GM12878 (cell line): ENCODE data around the gene ATL3. TPM values are rescaled to one million over a fixed set of nuclear protein-coding genes. Genes with fewer than 3 reads are reported as not detected.

Experiments
- ATAC-seq: fragments of 200-7000 bp; cut with Tn5 transposase; 3 replicates; pipeline ENCODE4 v1.9.1; 2020; ENCODE audit warnings: mild to moderate bottlenecking, moderate library complexity
- BruUV-seq: library from RNA; stranded (reverse); fragments of 400-500 nt; replicated peaks from 2 replicates; lab custom pipeline; 2021; lab: Mats Ljungman, UMichigan
- CTCF ChIA-PET: fragments of 300-600 bp; sonication (Branson Sonifier 250); formaldehyde crosslinking; extraction: SDS; loops from one replicate; lab custom pipeline; 2021; ENCODE audit warnings: inconsistent platforms; lab: Yijun Ruan, JAX
- POLR2A ChIA-PET: fragments of 350-600 bp; formaldehyde crosslinking; extraction: SDS; loops from one replicate; lab custom pipeline; 2021; ENCODE audit warnings: inconsistent platforms; lab: Charles Lee
- RAD21 ChIA-PET: fragments of 300-600 bp; sonication (Branson Sonifier 250); formaldehyde crosslinking; loops from one replicate; lab custom pipeline; 2023; ENCODE audit warnings: antibody characterized with exemption; ENCODE audit not compliant: unreplicated experiment; lab: Charles Lee
- SMC1A ChIA-PET: fragments of 300-600 bp; sonication (Branson Sonifier 250); formaldehyde crosslinking; loops from one replicate; lab custom pipeline; 2023; ENCODE audit not compliant: unreplicated experiment, uncharacterized antibody; lab: Charles Lee
- DNase-seq: peaks from one replicate; pipeline ENCODE4 v3.0.0-alpha.2; 2011; ENCODE audit warnings: low read depth, low spot score
- FAIRE-seq: peaks from 3 replicates; lab custom pipeline; 2011; peaks lifted over from hg19 to GRCh38; lab: Jason Lieb, UNC
- H2AFZ ChIP-seq: 2 replicates; pipeline ENCODE4 v1.6.0; 2011; ENCODE audit warnings: low read depth, low read length, control low read depth; ENCODE audit not compliant: control insufficient read depth
- H3K27ac ChIP-seq: 2 replicates; pipeline ENCODE4 v1.5.1; 2011; ENCODE audit warnings: control low read depth; ENCODE audit not compliant: control insufficient read depth, insufficient read depth
- H3K27me3 ChIP-seq, 2 experiments: replicated peaks in 1 of 2; 2 replicates each; pipeline versions ENCODE4 v1.6.0 to v1.6.1; 2011; ENCODE audit warnings: low read length in 1 of 2; ENCODE audit not compliant: control insufficient read depth in 2 of 2, insufficient read depth in 2 of 2
- H3K36me3 ChIP-seq, 2 experiments: 2 replicates each; pipeline ENCODE4 v1.5.1; 2011; ENCODE audit warnings: low read length in 1 of 2; ENCODE audit not compliant: control insufficient read depth in 2 of 2, insufficient read depth in 2 of 2
- H3K4me1 ChIP-seq: 2 replicates; pipeline ENCODE4 v1.6.1; 2011; ENCODE audit warnings: mild to moderate bottlenecking, low read length, moderate library complexity, mixed read lengths; ENCODE audit not compliant: control insufficient read depth, insufficient read depth
- H3K4me2 ChIP-seq: 2 replicates; pipeline ENCODE4 v1.6.0; 2011; ENCODE audit warnings: control low read depth; ENCODE audit not compliant: control insufficient read depth, insufficient read depth
- H3K4me3 ChIP-seq: fragments of 200-600 bp; sonication (generic); 2 replicates; pipeline ENCODE4 v1.5.1; 2016
- H3K79me2 ChIP-seq: 2 replicates; pipeline ENCODE4 v1.6.0; 2011; ENCODE audit warnings: low read length; ENCODE audit not compliant: control insufficient read depth, insufficient read depth
- H3K9ac ChIP-seq: 2 replicates; pipeline ENCODE4 v1.8.0; 2011; ENCODE audit warnings: low read length, control low read depth, mixed read lengths; ENCODE audit not compliant: control insufficient read depth, insufficient read depth
- H3K9me3 ChIP-seq: replicated peaks from 3 replicates; pipeline ENCODE4 v1.5.1; 2011; ENCODE audit warnings: mild to moderate bottlenecking, low read length; ENCODE audit not compliant: control insufficient read depth, insufficient read depth
- H4K20me1 ChIP-seq: 2 replicates; pipeline ENCODE4 v1.6.0; 2011; ENCODE audit not compliant: control insufficient read depth, insufficient read depth
- ASH2L ChIP-seq: fragments of 300-600, 200-600 bp; sonication (generic); IDR thresholded peaks from 2 replicates; pipeline ENCODE4 v1.6.1; 2017; ENCODE audit warnings: low read depth, mild to moderate bottlenecking, borderline replicate concordance
- CBX3 ChIP-seq: fragments of 200-600 bp; sonication (generic); IDR thresholded peaks from 2 replicates; pipeline ENCODE4 v1.6.1; 2016; ENCODE audit warnings: low read depth, borderline replicate concordance
- EGR1 ChIP-seq, 2 experiments: IDR thresholded peaks; 1 replicate in 1 of 2; 2 replicates in 1 of 2; pipeline ENCODE4 v1.6.1; 2011 to 2012; ENCODE audit warnings: low read depth in 2 of 2, low read length in 2 of 2, borderline replicate concordance in 1 of 2, mild to moderate bottlenecking in 1 of 2, moderate library complexity in 1 of 2
- FOXM1 ChIP-seq: IDR thresholded peaks from 2 replicates; pipeline ENCODE4 v1.6.1; 2012; ENCODE audit warnings: low read depth, mild to moderate bottlenecking, inconsistent platforms, low read length, moderate library complexity
- HSF1 ChIP-seq: fragments of 150-350 bp; IDR thresholded peaks from 2 replicates; pipeline ENCODE4 v1.6.1; 2014; ENCODE audit warnings: mild to moderate bottlenecking, low read depth, low read length
- KDM1A ChIP-seq: fragments of 200-600 bp; sonication (generic); IDR thresholded peaks from 2 replicates; pipeline ENCODE4 v1.6.1; 2016; ENCODE audit warnings: borderline replicate concordance
- MTA3 ChIP-seq: IDR thresholded peaks from 2 replicates; pipeline ENCODE4 v1.6.1; 2012; ENCODE audit warnings: low read length, inconsistent platforms, borderline replicate concordance
- NBN ChIP-seq: fragments of 450-650 bp; IDR thresholded peaks from 2 replicates; pipeline ENCODE4 v1.6.1; 2016
- NR2C2 ChIP-seq: IDR thresholded peaks from 2 replicates; pipeline ENCODE4 v1.6.1; 2011; ENCODE audit warnings: borderline replicate concordance, low read depth; ENCODE audit not compliant: control insufficient read depth, insufficient read length
- PML ChIP-seq: IDR thresholded peaks from 2 replicates; pipeline ENCODE4 v1.6.1; 2012; ENCODE audit warnings: low read length, inconsistent platforms
- RAD51 ChIP-seq: fragments of 450-650 bp; IDR thresholded peaks from 2 replicates; pipeline ENCODE4 v1.6.1; 2016; ENCODE audit warnings: moderate library complexity, mild to moderate bottlenecking, inconsistent platforms
- SPI1 ChIP-seq: IDR thresholded peaks from 2 replicates; pipeline ENCODE4 v1.6.1; 2011; ENCODE audit warnings: low read depth, mild to moderate bottlenecking, low read length, moderate library complexity, borderline replicate concordance; ENCODE audit not compliant: insufficient read depth
- ZNF687 ChIP-seq: fragments of 450-650 bp; IDR thresholded peaks from 2 replicates; pipeline ENCODE4 v1.6.1; 2017; ENCODE audit warnings: mild to moderate bottlenecking, moderate library complexity
- WGBS: methylation state at CpG from one replicate; pipeline ENCODE4 v1.1.6; 2016; ENCODE audit warnings: low lambda C conversion rate; ENCODE audit not compliant: insufficient replicate concordance, insufficient coverage; ENCODE audit errors: missing lambda C conversion rate; 5-methylcytosine and 5-hydroxymethylcytosine counted together
- in situ Hi-C: fragments of 300-500 bp; cut with MboI; formaldehyde crosslinking; loops from 9 replicates; pipeline ENCODE4 v1.14.3; 2018; ENCODE audit warnings: mixed read lengths
- intact Hi-C: fragments of 100-400 bp; cut with micrococcal nuclease; formaldehyde crosslinking; loops from one replicate; pipeline ENCODE4 v1.14.2; 2022; ENCODE audit not compliant: unreplicated experiment
- polyA plus RNA-seq, 11 experiments: library from polyadenylated mRNA; depleted of rRNA in 4 of 11; unstranded in 6 of 11; stranded (reverse) in 5 of 11; fragments of >200 nt; fragmentation: Nextera tagmentation in 4 of 11; fragmentation: Illumina TruSeq in 1 of 11; extraction: Ambion mirVana in 4 of 11; extraction: Trizol in 1 of 11; gene quantifications; 1 replicate in 1 of 11; 2 replicates in 10 of 11; pipeline versions ENCODE4 v1.2.1 to v1.2.3, GENCODE V29; 2011 to 2016; ENCODE audit warnings: inconsistent platforms in 2 of 11, missing spikeins in 2 of 11, low read depth in 1 of 11
- total RNA-seq, 4 experiments: library from RNA; depleted of rRNA in 3 of 4; stranded (reverse); fragments of >200 nt in 3 of 4; fragmentation: Illumina TruSeq in 1 of 4; extraction: Trizol in 1 of 4; gene quantifications; 2 replicates each; pipeline versions ENCODE4 v1.2.1 to v1.2.3, GENCODE V29; 2013 to 2021
- TF ChIP-seq, protein P1 (sequence below): fragments of 450-650 bp; conservative IDR thresholded peaks from 2 replicates; pipeline ENCODE4 v1.6.1; 2017; ENCODE audit warnings: mild to moderate bottlenecking, moderate library complexity

Gene ATL3
- total and polyA plus RNA-seq, 10 of the 15 experiments (the other 5 are each of a cell fraction or from before 2014, with no cell fraction given): 12.0 to 36.0 (median 21.5) TPM

- TF ChIP-seq SPI1 (no peak), HSF1 (no peak), PML (no peak)
Measured at GRCh38 chr11:63670096-63670432, 1.1 kb downstream of the ATL3 start (continued).

DNA sequence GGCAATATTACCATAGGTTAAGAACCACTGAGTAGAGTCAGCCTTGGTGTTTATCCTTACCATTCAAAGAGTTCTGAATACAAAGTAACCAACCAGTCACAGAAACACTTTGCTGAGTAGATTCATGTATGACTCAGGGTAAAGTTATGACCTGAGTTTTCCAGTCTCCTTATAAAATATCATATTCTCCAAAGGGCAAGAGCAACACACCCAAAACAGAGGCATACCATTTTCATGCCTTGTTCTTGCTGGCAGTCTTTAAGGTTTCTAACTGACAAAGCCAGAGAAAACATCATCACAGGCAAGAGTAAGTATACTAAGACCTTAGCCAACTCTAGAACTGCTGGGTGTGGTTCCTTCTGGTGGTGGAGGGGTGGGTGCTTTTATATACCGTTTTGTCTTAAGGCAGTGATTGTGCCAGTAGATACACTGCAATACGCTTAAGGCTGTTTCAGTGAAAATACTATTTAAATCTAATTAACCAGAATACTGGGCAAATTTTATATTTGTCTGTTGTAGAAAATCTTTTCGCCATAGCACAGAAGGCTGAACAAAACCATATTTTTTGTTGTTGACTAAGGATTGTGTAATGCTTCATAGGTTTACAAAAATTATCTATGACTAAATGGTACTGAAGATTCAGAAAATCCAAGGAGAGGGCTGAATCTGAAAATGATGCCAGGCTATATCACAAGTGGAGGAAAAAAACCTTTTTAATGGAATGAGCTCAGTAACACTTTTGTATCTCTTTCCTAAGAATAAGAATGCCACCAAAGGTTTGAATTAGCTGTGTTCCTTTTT is 3.0 kb downstream of the ATL3 start:
- peak overlapping the region; percentile 11 for H3K4me2 ChIP-seq
- TSS peak; percentile 22 for BruUV-seq
- no peak for DNase-seq
- 81% methylated on average over 3 of the region's 3 CpGs for WGBS
- H3K79me2 ChIP-seq: peaks cover 67% of the 10 kb centered on the region
- peaks cover 10% of the 10 kb centered on the region for H3K4me1 ChIP-seq
- H3K9me3 ChIP-seq: no peaks in the 10 kb centered on the region
- ChIA-PET POLR2A (interaction anchor here (0.6 to 0.7 kb wide), 4 partner anchors 12 to 261 kb away, joined by 5 to 8 read pairs (median 6); no protein-coding TSS in a partner anchor), RAD21 (interaction anchor here (1.0 kb wide), 1 partner anchor 70 kb away, joined by 3 read pairs; no protein-coding TSS in a partner anchor), CTCF (interaction anchor here (0.6 to 1.5 kb wide), 3 partner anchors 14 to 188 kb away, joined by 3 to 7 read pairs (median 5); no protein-coding TSS in a partner anchor), SMC1A (interaction anchor here (2.0 to 3.5 kb wide), 2 partner anchors 21 to 70 kb away, joined by 5 to 21 read pairs; no protein-coding TSS in a partner anchor)
- H3K9ac ChIP-seq: no peak overlapping the region
- no peak for FAIRE-seq
- no peaks in the 10 kb centered on the region for H3K36me3 ChIP-seq
- H3K27me3 ChIP-seq: no peaks in the 10 kb centered on the region
- no peak overlapping the region for H2AFZ ChIP-seq
- H3K27ac ChIP-seq: no peak overlapping the region
- H3K4me3 ChIP-seq: no peak overlapping the region
- in situ Hi-C loops: no loop called here
- no peak for ATAC-seq
- H4K20me1 ChIP-seq: no peaks in the 10 kb centered on the region
- intact Hi-C loops: no loop called here
- no peak for TF ChIP-seq RAD51
- no peak for TF ChIP-seq ASH2L
- TF ChIP-seq MTA3: no peak
- TF ChIP-seq NBN: no peak
- no peak for TF ChIP-seq EGR1 (IDR thresholded peaks at IDR 0.05; ENCODE audit: borderline replicate concordance in 1 of 2, low read depth in 2 of 2, low read length in 2 of 2)
- TF ChIP-seq FOXM1: no peak
- TF ChIP-seq, protein P1, sequence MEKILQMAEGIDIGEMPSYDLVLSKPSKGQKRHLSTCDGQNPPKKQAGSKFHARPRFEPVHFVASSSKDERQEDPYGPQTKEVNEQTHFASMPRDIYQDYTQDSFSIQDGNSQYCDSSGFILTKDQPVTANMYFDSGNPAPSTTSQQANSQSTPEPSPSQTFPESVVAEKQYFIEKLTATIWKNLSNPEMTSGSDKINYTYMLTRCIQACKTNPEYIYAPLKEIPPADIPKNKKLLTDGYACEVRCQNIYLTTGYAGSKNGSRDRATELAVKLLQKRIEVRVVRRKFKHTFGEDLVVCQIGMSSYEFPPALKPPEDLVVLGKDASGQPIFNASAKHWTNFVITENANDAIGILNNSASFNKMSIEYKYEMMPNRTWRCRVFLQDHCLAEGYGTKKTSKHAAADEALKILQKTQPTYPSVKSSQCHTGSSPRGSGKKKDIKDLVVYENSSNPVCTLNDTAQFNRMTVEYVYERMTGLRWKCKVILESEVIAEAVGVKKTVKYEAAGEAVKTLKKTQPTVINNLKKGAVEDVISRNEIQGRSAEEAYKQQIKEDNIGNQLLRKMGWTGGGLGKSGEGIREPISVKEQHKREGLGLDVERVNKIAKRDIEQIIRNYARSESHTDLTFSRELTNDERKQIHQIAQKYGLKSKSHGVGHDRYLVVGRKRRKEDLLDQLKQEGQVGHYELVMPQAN: no peak
- no peak for TF ChIP-seq KDM1A
- no peak for TF ChIP-seq NR2C2
- TF ChIP-seq CBX3: no peak
- TF ChIP-seq ZNF687: no peak
